B cell (primary cell): ENCODE measurements around the gene SPSB3.

ENCODE experiments used
- CTCF ChIP-seq: fragments of 200-600 bp; IDR thresholded peaks from one replicate; pipeline ENCODE4 v1.8.0; 2022; ENCODE audit warnings: antibody characterized with exemption, mild to moderate bottlenecking
- EZH2 ChIP-seq: IDR thresholded peaks from 2 replicates; pipeline ENCODE4 v1.6.1; 2012; ENCODE audit warnings: borderline replicate concordance, low read depth, mild to moderate bottlenecking, moderate library complexity, low read length; ENCODE audit not compliant: insufficient read depth, poor library complexity, severe bottlenecking

- TF ChIP-seq CTCF: no peak
- TF ChIP-seq EZH2: no peak
Observed at GRCh38 chr16:1794908-1795666, 12.7 kb upstream of the SPSB3 start.
